GM23248 (cell line): ENCODE measurements around the gene FREM1.

ENCODE experiments used
- EZH2 ChIP-seq: fragments of 200-600 bp; sonication (generic); IDR thresholded peaks from 2 replicates; pipeline ENCODE4 v1.6.1; 2018; ENCODE audit warnings: antibody characterized with exemption, mild to moderate bottlenecking; ENCODE audit not compliant: insufficient read depth, poor library complexity, severe bottlenecking
- EZH2phosphoT487 ChIP-seq: fragments of 200-600 bp; sonication (generic); IDR thresholded peaks from 2 replicates; pipeline ENCODE4 v1.6.1; 2018; ENCODE audit warnings: antibody characterized with exemption, moderate library complexity, mild to moderate bottlenecking, low read depth; ENCODE audit not compliant: insufficient read depth

- TF ChIP-seq EZH2 (no peak), EZH2phosphoT487 (no peak)
Measured at GRCh38 chr9:14741369-14741768, 168.9 kb downstream of the FREM1 start.
